ENCODE results near the gene TNNI3. TPM values are rescaled to one million over a fixed set of nuclear protein-coding genes. Genes with fewer than 3 reads are reported as not detected.

Gene TNNI3
- total and polyA plus RNA-seq, 9 of the 15 experiments (the other 6 are each of a cell fraction or from before 2014, with no cell fraction given) = 4.7 to 158 (median 42.0) TPM

- TF ChIP-seq ZBTB40 (IDR thresholded peaks at IDR 0.05) = peak; percentile 42
- TF ChIP-seq ZBTB40 (CRISPR knock-in tag; IDR thresholded peaks at IDR 0.05) = no peak
- TF ChIP-seq ZFP30 (CRISPR knock-in tag; IDR thresholded peaks at IDR 0.05; ENCODE audit: borderline replicate concordance) = no peak
- TF ChIP-seq HES1 (IDR thresholded peaks at IDR 0.05; ENCODE audit: low read depth) = no peak
- TF ChIP-seq SMARCB1 (IDR thresholded peaks at IDR 0.05; ENCODE audit: insufficient read length, low read depth) = no peak
- 0 out of 2 replicates have a peak, but pooled peaks have one; percentile 46 for TF ChIP-seq GMEB1 (CRISPR knock-in tag; IDR thresholded peaks at IDR 0.05)
- TF ChIP-seq SPI1 (IDR thresholded peaks at IDR 0.05; ENCODE audit: borderline replicate concordance, low read depth, low read length) = no peak
- TF ChIP-seq MCM7 (IDR thresholded peaks at IDR 0.05) = no peak
- no peak for TF ChIP-seq KDM4B (IDR thresholded peaks at IDR 0.05; ENCODE audit: borderline replicate concordance in 2 of 2, low read depth in 1 of 2)
- TF ChIP-seq SRSF1 (IDR thresholded peaks at IDR 0.05; ENCODE audit: low read depth, low read length) = no peak
- TF ChIP-seq ARNT (IDR thresholded peaks at IDR 0.05) = peak in 1 of 2 experiments; percentile 45; a peak in 1 of 4 replicates
- TF ChIP-seq ZNF384 (IDR thresholded peaks at IDR 0.05; ENCODE audit: low read depth, low read length) = no peak
- no peak for TF ChIP-seq ZNF668 (CRISPR knock-in tag; IDR thresholded peaks at IDR 0.05)
- peak in 1 of 2 experiments; percentile 100; a peak in 2 of 4 replicates for TF ChIP-seq CSDE1 (IDR thresholded peaks at IDR 0.05)
Measured at GRCh38 chr19:55166530-55167268, 9.2 kb upstream of the TNNI3 start, which contains the start of gene DNAAF3 (continued).
